Stimulated activated naive CD8-positive, alpha-beta T cell treated with anti-CD3 and anti-CD28 coated beads, Interleukin-15, Interleukin-2, amounts not matched to agents 100 U/mL and 50 U/mL, for 24 hours (primary cell): Measurements from ENCODE around the gene TEAD4.
"Not testable (repeated sequence)": the region's sequence is repeated elsewhere in the genome, so short reads cannot be mapped to it uniquely, and the experiment has no call there.

Source experiments
- ATAC-seq: fragments of 150-1000 bp; cut with Tn5 transposase; one replicate; pipeline ENCODE4 v1.10.0; 2021
- DNase-seq: peaks from one replicate; pipeline ENCODE4 v3.0.0; 2021

Gene TEAD4

GRCh38 chr12:3048540-3048939, 89.3 kb downstream of the TEAD4 start:
- DNase-seq (no peak), ATAC-seq (no peak)

GRCh38 chr12:3049176-3049575, 90.0 kb downstream of the TEAD4 start:
- ATAC-seq = no peak
- no peak for DNase-seq

GRCh38 chr12:3049611-3050249, 90.5 kb downstream of the TEAD4 start:
- no peak for ATAC-seq
- DNase-seq = no peak

- DNase-seq (no peak), ATAC-seq (no peak)
Measured at GRCh38 chr12:3054374-3054773, 95.2 kb downstream of the TEAD4 start.

- ATAC-seq (no peak), DNase-seq (no peak)
Measured at GRCh38 chr12:3055026-3055703, 96.0 kb downstream of the TEAD4 start.

DNA sequence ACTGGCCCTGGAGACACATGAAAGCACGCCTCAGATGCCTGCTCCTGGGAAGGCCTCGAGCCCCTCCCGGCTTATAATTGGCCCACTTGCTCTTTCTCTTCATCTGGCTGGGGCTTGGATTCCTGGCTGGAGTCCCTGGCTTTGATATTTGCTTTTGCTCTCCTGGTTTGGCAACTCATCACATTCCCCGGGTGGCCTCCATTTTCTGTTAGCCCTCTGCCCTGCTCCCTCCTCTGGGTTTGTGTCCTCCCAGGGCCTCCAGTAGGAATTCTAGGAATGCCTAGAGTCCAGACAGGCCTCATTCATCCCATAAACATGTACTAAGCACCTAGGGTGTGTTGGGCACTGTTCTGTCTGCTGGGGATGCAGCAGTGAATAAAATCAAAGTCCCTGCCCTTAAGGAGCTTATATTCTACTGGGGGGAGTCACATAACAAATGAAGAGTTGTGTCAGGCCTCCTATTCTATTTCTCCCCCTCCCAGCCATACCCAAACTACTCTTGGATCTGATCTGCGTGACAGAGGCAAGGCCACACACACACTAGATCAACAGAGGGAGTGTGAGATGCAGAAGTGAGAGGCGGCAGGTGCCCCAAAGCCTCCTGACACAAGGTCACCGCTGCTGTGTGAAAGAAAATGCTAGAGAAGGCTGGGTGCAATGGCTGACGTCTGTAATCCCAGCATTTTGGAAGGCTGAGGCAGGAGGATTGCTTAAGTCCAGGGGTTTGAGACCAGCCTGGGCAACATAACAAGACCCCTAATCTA, 96.7 kb downstream of the TEAD4 start:
- ATAC-seq (no peak), DNase-seq (no peak)

GRCh38 chr12:3061059-3061458, 101.9 kb downstream of the TEAD4 start:
- DNase-seq = no peak
- ATAC-seq = no peak

- ATAC-seq (no peak), DNase-seq (no peak)
Measured at GRCh38 chr12:3061501-3062215, 102.5 kb downstream of the TEAD4 start.

GRCh38 chr12:3065300-3065699, 106.1 kb downstream of the TEAD4 start:
- DNase-seq (no peak), ATAC-seq (no peak)

GRCh38 chr12:3065846-3066245, 106.6 kb downstream of the TEAD4 start:
- DNase-seq, ATAC-seq: not testable (repeated sequence)

DNA sequence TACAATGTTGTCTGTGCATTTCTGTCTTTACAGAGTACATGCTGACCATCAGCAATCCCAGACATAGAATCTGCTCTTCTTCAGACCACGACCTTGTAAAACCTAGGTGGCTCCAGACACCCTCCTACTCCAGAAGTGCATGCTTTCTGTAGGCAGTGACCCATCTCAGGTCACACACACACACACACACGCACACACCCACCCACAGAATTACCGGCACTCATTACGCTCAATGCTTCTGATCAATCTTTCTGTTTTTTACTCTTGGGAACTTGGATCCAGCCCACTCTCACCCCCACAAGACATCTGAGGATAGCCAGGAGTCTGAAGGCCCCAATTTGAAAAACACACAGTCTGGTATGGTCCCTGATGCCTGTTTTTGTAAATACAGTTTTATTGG, 110.5 kb downstream of the TEAD4 start:
- DNase-seq (no peak), ATAC-seq (no peak)

DNA sequence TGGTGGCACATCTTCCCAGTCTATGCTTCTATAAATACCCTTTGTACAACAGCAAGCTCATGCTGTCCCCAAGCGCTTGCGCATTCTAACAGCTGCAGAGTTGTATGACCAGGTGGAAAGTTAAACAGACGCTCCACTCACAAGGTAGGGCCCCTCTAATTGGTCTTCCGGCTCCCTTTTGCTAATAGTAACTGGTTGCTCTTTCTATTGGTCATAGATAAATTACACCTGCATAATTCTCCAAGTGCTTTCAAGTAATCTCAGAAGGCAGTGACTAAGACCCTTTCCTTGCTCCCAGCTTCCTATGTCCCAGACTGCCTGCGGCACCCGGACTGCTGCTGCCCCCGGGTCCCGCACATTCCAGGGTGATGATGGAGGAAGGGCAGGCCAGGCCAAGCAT, 111.9 kb downstream of the TEAD4 start:
- DNase-seq (no peak), ATAC-seq (no peak)

DNA sequence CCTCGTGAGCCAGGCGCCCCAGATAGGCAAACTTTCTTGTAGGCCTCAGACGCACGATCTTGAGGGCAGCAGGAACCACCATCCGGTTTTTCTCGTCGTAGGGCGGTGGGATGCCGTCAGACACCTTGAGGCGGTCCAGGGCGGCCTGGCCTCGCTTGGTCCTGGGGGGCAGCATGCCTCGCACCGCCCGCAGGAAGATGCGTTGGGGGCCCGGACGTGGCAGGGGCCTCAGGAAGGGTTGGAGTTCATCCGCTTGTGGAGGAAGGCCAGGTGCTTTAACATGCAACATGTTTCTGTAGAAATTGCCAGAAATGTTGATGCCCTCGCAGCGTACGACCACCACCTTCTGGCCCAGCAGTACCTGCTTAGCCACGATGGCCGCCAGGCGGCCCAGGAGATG, 112.5 kb downstream of the TEAD4 start:
- DNase-seq (no peak), ATAC-seq (no peak)

GRCh38 chr12:3073438-3074250, 114.4 kb downstream of the TEAD4 start:
- ATAC-seq (peak; percentile 65), DNase-seq (peak; percentile 85)

- no peak for ATAC-seq
- DNase-seq = no peak
Measured at GRCh38 chr12:3075315-3075714, 116.1 kb downstream of the TEAD4 start.

- ATAC-seq (peak; percentile 83), DNase-seq (peak; percentile 79)
Measured at GRCh38 chr12:3076730-3077571, 117.8 kb downstream of the TEAD4 start, which contains the start of gene TSPAN9. Gene TSPAN9 (plus strand): TSS chr12:3077379. CDS start chr12:3201194, 123,815 bp downstream.

- no peak for ATAC-seq
- DNase-seq = peak; percentile 16
Measured at GRCh38 chr12:3077572-3078081, 118.4 kb downstream of the TEAD4 start.

GRCh38 chr12:3078086-3078820, 119.1 kb downstream of the TEAD4 start:
- DNase-seq = no peak
- no peak for ATAC-seq

GRCh38 chr12:3081091-3081490, 121.9 kb downstream of the TEAD4 start:
- ATAC-seq (no peak), DNase-seq (no peak)

DNA sequence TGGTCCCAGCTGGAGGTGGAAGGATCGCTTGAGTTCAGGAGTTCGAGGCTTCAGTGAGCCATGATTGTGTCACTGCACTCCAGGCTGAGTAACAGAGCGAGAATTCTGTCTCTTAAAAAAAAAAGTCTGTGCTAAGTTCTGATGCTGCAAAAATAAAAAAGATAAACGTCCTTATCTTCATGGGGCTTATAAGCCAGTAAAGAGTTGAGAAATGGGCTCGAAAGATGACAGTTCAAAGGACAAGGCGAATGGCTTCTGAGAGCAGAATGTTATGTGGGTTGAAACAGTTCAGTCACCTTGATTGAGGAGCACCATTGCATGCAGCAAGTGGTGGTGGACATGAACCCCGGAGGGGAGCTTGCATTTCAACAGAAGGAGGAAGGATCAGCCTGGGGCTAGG, 122.7 kb downstream of the TEAD4 start:
- ATAC-seq = no peak
- DNase-seq = no peak
